Stimulated activated CD8-positive, alpha-beta memory T cell treated with anti-CD3 and anti-CD28 coated beads, Interleukin-4, amount 100 ng/mL, for 4 hours (primary cell): Measurements from ENCODE around the gene ONECUT3.

ENCODE experiments used
- DNase-seq, 2 donors: peaks; one replicate each; pipeline ENCODE4 v3.0.0-alpha.2; 2020; ENCODE audit warnings: low read depth in 2 of 2, low spot score in 1 of 2

The ONECUT3 gene

GRCh38 chr19:1813192-1814182, 60.2 kb downstream of the ONECUT3 start:
- no peak for DNase-seq

GRCh38 chr19:1814391-1814790, 61.1 kb downstream of the ONECUT3 start:
- DNase-seq = no peak

- no peak for DNase-seq
These were observed 61.7 kb downstream of the ONECUT3 start for GRCh38 chr19:1814833-1815604.

GRCh38 chr19:1815605-1816529, 62.6 kb downstream of the ONECUT3 start:
- DNase-seq = no peak

GRCh38 chr19:1816530-1817298, 63.4 kb downstream of the ONECUT3 start:
- no peak for DNase-seq

GRCh38 chr19:1817553-1818179, 64.4 kb downstream of the ONECUT3 start:
- no peak for DNase-seq

- no peak for DNase-seq
These were observed 65.4 kb downstream of the ONECUT3 start for GRCh38 chr19:1818549-1819195.

- DNase-seq = no peak
These were observed 66.3 kb downstream of the ONECUT3 start for GRCh38 chr19:1819341-1820255.

GRCh38 chr19:1822210-1822609, 68.9 kb downstream of the ONECUT3 start:
- no peak for DNase-seq

- no peak for DNase-seq
These were observed 69.7 kb downstream of the ONECUT3 start for GRCh38 chr19:1823020-1823419.

- DNase-seq = no peak
These were observed 70.4 kb downstream of the ONECUT3 start for GRCh38 chr19:1823539-1824251.

GRCh38 chr19:1824252-1824622, 70.9 kb downstream of the ONECUT3 start:
- no peak for DNase-seq

- peak; percentile 46 to 63 for DNase-seq
These were observed 72.7 kb downstream of the ONECUT3 start for GRCh38 chr19:1825909-1826556.

- DNase-seq = no peak
These were observed 73.5 kb downstream of the ONECUT3 start for GRCh38 chr19:1826557-1827521.

GRCh38 chr19:1827566-1828278, 74.4 kb downstream of the ONECUT3 start:
- DNase-seq = no peak
